Panc1 (cell line): Measurements from ENCODE around the gene BCKDHA. TPM values are rescaled to one million over a fixed set of nuclear protein-coding genes. Genes with fewer than 3 reads are reported as not detected.

ENCODE experiments used
- ATAC-seq: fragments of 200-7000 bp; cut with Tn5 transposase; 2 replicates; pipeline ENCODE4 v1.9.1; 2020; ENCODE audit warnings: mild to moderate bottlenecking, moderate library complexity
- BruUV-seq: library from RNA; stranded (reverse); fragments of 400-500 nt; replicated peaks from 2 replicates; lab custom pipeline; 2021; lab: Mats Ljungman, UMichigan
- CTCF ChIA-PET: fragments of 300-600 bp; sonication (Branson Sonifier 250); formaldehyde crosslinking; loops from one replicate; lab custom pipeline; 2022; ENCODE audit warnings: antibody characterized with exemption; lab: Charles Lee
- POLR2A ChIA-PET: fragments of 300-600 bp; sonication (Branson Sonifier 250); formaldehyde crosslinking; loops from one replicate; lab custom pipeline; 2022; ENCODE audit warnings: antibody characterized with exemption; lab: Charles Lee
- DNase-seq: peaks from one replicate; pipeline ENCODE4 v3.0.0-alpha.2; 2010; ENCODE audit warnings: low read depth, low spot score
- H3K27ac ChIP-seq: 2 replicates; pipeline ENCODE4 v1.5.1; 2011; ENCODE audit warnings: mild to moderate bottlenecking, low read length, inconsistent platforms
- H3K27me3 ChIP-seq: fragments of 200-500 bp; sonication (Bioruptor generic); 2 replicates; pipeline ENCODE4 v1.6.0; 2014; ENCODE audit warnings: low read length, inconsistent platforms; ENCODE audit not compliant: control insufficient read depth, insufficient read depth
- H3K36me3 ChIP-seq: fragments of 200-500 bp; sonication (Bioruptor generic); 2 replicates; pipeline ENCODE4 v1.5.1; 2014; ENCODE audit warnings: inconsistent platforms, mild to moderate bottlenecking, low read length, moderate library complexity; ENCODE audit not compliant: control insufficient read depth, insufficient read depth
- H3K4me1 ChIP-seq: 2 replicates; pipeline ENCODE4 v1.5.1; 2011; ENCODE audit warnings: inconsistent platforms, mild to moderate bottlenecking, low read length, moderate library complexity; ENCODE audit not compliant: control insufficient read depth, insufficient read depth
- H3K4me3 ChIP-seq, 2 experiments: 2 replicates each; pipeline ENCODE4 v1.5.1; 2011 to 2012; ENCODE audit warnings: low read depth in 2 of 2, low read length in 2 of 2, mild to moderate bottlenecking in 2 of 2, inconsistent platforms in 1 of 2, moderate library complexity in 1 of 2
- H3K9me3 ChIP-seq: fragments of 200-500 bp; sonication (Bioruptor generic); 2 replicates; pipeline ENCODE4 v1.5.1; 2014; ENCODE audit warnings: low read depth, mild to moderate bottlenecking, inconsistent platforms, low read length, moderate library complexity; ENCODE audit not compliant: control insufficient read depth, insufficient read depth
- CTCF ChIP-seq: fragments of 450-650 bp; IDR thresholded peaks from 2 replicates; pipeline ENCODE4 v1.5.1; 2017; ENCODE audit warnings: mild to moderate bottlenecking
- POLR2AphosphoS5 ChIP-seq: IDR thresholded peaks from 2 replicates; pipeline ENCODE4 v1.6.1; 2012; ENCODE audit warnings: mild to moderate bottlenecking, low read depth, low read length, moderate library complexity
- REST ChIP-seq, 2 experiments: IDR thresholded peaks; 2 replicates each; pipeline ENCODE4 v1.6.1; 2011 to 2012; ENCODE audit warnings: low read depth in 2 of 2, control low read depth in 1 of 2, low read length in 1 of 2, mild to moderate bottlenecking in 1 of 2, moderate library complexity in 1 of 2; ENCODE audit not compliant: insufficient read depth in 1 of 2
- SIN3A ChIP-seq: IDR thresholded peaks from 2 replicates; pipeline ENCODE4 v1.6.1; 2012; ENCODE audit warnings: low read depth, mild to moderate bottlenecking, low read length, moderate library complexity, borderline replicate concordance; ENCODE audit not compliant: insufficient read depth
- TCF7L2 ChIP-seq: IDR thresholded peaks from 2 replicates; pipeline ENCODE4 v1.6.1; 2011; ENCODE audit warnings: mild to moderate bottlenecking, low read depth, low read length, inconsistent platforms
- in situ Hi-C: cut with HindIII; loops from 2 replicates; pipeline ENCODE4 v1.10.0; 2016; ENCODE audit warnings: low sequenced_read_pairs, low pct_unique_long_range_greater_than_20kb
- intact Hi-C: fragments of 100-400 bp; cut with micrococcal nuclease; formaldehyde crosslinking; loops from one replicate; pipeline ENCODE4 v1.10.0; 2022; ENCODE audit not compliant: unreplicated experiment
- total RNA-seq: library from RNA; stranded (reverse); gene quantifications from one replicate; pipeline ENCODE4 v1.2.1, GENCODE V29; 2021; ENCODE audit not compliant: unreplicated experiment

The BCKDHA gene
- total RNA-seq, 1 experiment from 2014 or later, result 11.2 TPM

GRCh38 chr19:41359741-41360140 is 37.9 kb upstream of the BCKDHA start:
- ChIA-PET POLR2A (no interaction called here), CTCF (no interaction called here)
- in situ Hi-C loops, result no loop called here
- Histone ChIP-seq H3K27me3 (no peaks in the 10 kb centered on the region), H3K9me3 (no peaks in the 10 kb centered on the region), H3K4me3 (no peak overlapping the region), H3K36me3 (no peaks in the 10 kb centered on the region), H3K27ac (no peak overlapping the region), H3K4me1 (peaks cover 3% of the 10 kb centered on the region)
- DNase-seq (no peak), ATAC-seq (no peak)
- BruUV-seq, result no TSS peak
- TF ChIP-seq SIN3A (no peak), TCF7L2 (no peak), CTCF (no peak)
- intact Hi-C loops, result no loop called here

- Histone ChIP-seq H3K9me3 (no peaks in the 10 kb centered on the region), H3K4me3 (no peak overlapping the region), H3K36me3 (no peaks in the 10 kb centered on the region), H3K27me3 (no peaks in the 10 kb centered on the region), H3K4me1 (peaks cover 3% of the 10 kb centered on the region), H3K27ac (no peak overlapping the region)
- BruUV-seq, result no TSS peak
- in situ Hi-C loops, result no loop called here
- TF ChIP-seq TCF7L2, result no peak
- TF ChIP-seq SIN3A, result no peak
- TF ChIP-seq CTCF, result no peak
- no peak for TF ChIP-seq REST (IDR thresholded peaks at IDR 0.05; ENCODE audit: insufficient read depth in 1 of 2, low read depth in 2 of 2, low read length in 1 of 2)
- no peak for TF ChIP-seq POLR2AphosphoS5
- intact Hi-C loops, result no loop called here
- CTCF ChIA-PET, result no interaction called here
- DNase-seq (no peak), ATAC-seq (no peak)
- POLR2A ChIA-PET, result no interaction called here
Measured at GRCh38 chr19:41362143-41362847, 35.3 kb upstream of the BCKDHA start.
